Calu3 (cell line): Measurements from ENCODE around the gene VPS8. TPM values are rescaled to one million over a fixed set of nuclear protein-coding genes. Genes with fewer than 3 reads are reported as not detected.

Experiments used
- BruUV-seq: library from RNA; stranded (reverse); fragments of 400-500 nt; replicated peaks from 2 replicates; lab custom pipeline; 2021; lab: Mats Ljungman, UMichigan
- CTCF ChIA-PET: fragments of 300-600 bp; sonication (Branson Sonifier 250); formaldehyde crosslinking; loops from one replicate; lab custom pipeline; 2022; ENCODE audit warnings: antibody characterized with exemption; lab: Charles Lee
- DNase-seq: peaks from one replicate; pipeline ENCODE4 v3.0.0; 2022
- H3K27ac Mint-ChIP-seq: one replicate; pipeline ENCODE4 v1.8.0; 2022; ENCODE audit warnings: mixed read lengths; ENCODE audit not compliant: unreplicated experiment
- H3K27me3 Mint-ChIP-seq: one replicate; pipeline ENCODE4 v1.8.0; 2022; ENCODE audit warnings: mixed read lengths; ENCODE audit not compliant: unreplicated experiment
- H3K36me3 Mint-ChIP-seq: one replicate; pipeline ENCODE4 v1.8.0; 2022; ENCODE audit warnings: mild to moderate bottlenecking, moderate library complexity, mixed read lengths; ENCODE audit not compliant: insufficient read depth, unreplicated experiment
- H3K4me1 Mint-ChIP-seq: one replicate; pipeline ENCODE4 v1.8.0; 2022; ENCODE audit warnings: mild to moderate bottlenecking, low read depth, mixed read lengths; ENCODE audit not compliant: unreplicated experiment
- H3K4me3 Mint-ChIP-seq: one replicate; pipeline ENCODE4 v1.8.0; 2022; ENCODE audit warnings: mild to moderate bottlenecking, low read depth, moderate library complexity, mixed read lengths; ENCODE audit not compliant: unreplicated experiment
- H3K9me3 Mint-ChIP-seq: one replicate; pipeline ENCODE4 v1.8.0; 2022; ENCODE audit warnings: low read depth, mixed read lengths; ENCODE audit not compliant: unreplicated experiment
- intact Hi-C: fragments of 100-400 bp; cut with micrococcal nuclease; formaldehyde crosslinking; loops from one replicate; pipeline ENCODE4 v1.10.0; 2022; ENCODE audit not compliant: unreplicated experiment
- total RNA-seq: library from RNA; stranded (reverse); gene quantifications from 2 replicates; pipeline ENCODE4 v1.2.3, GENCODE V29; 2022
- TF ChIP-seq, protein P1 (sequence below): fragments of 200-600 bp; IDR thresholded peaks from one replicate; pipeline ENCODE4 v1.8.0; 2022; ENCODE audit warnings: antibody characterized with exemption; ENCODE audit not compliant: unreplicated experiment

The VPS8 gene
- total RNA-seq, 1 experiment from 2014 or later = 62.5 TPM

DNA sequence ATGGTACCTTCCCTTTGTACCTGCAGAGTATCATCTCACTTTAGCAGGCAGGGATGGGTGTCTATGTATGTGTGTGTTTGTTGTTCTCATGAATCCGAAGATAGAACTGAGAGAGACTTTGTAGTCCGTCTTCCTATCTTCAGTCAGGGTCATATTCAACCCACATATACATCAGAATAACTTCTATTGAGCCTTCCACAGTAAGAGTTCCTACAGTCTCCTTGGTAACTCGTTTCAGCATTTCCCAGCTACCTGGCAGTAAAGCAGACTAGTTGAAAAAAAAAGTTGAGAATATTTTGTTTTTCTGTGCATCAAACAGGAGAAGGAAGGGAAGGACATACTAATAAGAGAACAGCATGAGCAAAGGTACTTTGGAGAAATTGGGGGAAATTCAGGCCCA lies 106.8 kb downstream of the VPS8 start:
- CTCF ChIA-PET = no interaction called here
- Mint-ChIP-seq H3K4me1 (no peaks in the 10 kb centered on the region), H3K36me3 (no peaks in the 10 kb centered on the region)

GRCh38 chr3:184919651-184920050 lies 107.7 kb downstream of the VPS8 start:
- no peak overlapping the region for H3K27ac Mint-ChIP-seq
- H3K27me3 Mint-ChIP-seq = no peaks in the 10 kb centered on the region
- TF ChIP-seq, protein P1, sequence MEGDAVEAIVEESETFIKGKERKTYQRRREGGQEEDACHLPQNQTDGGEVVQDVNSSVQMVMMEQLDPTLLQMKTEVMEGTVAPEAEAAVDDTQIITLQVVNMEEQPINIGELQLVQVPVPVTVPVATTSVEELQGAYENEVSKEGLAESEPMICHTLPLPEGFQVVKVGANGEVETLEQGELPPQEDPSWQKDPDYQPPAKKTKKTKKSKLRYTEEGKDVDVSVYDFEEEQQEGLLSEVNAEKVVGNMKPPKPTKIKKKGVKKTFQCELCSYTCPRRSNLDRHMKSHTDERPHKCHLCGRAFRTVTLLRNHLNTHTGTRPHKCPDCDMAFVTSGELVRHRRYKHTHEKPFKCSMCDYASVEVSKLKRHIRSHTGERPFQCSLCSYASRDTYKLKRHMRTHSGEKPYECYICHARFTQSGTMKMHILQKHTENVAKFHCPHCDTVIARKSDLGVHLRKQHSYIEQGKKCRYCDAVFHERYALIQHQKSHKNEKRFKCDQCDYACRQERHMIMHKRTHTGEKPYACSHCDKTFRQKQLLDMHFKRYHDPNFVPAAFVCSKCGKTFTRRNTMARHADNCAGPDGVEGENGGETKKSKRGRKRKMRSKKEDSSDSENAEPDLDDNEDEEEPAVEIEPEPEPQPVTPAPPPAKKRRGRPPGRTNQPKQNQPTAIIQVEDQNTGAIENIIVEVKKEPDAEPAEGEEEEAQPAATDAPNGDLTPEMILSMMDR = no peak
- no peak for DNase-seq
- intact Hi-C loops = no loop called here
- no peaks in the 10 kb centered on the region for H3K36me3 Mint-ChIP-seq
- CTCF ChIA-PET = no interaction called here
- no peaks in the 10 kb centered on the region for H3K4me1 Mint-ChIP-seq
- H3K4me3 Mint-ChIP-seq = no peak overlapping the region
- no TSS peak for BruUV-seq
- H3K9me3 Mint-ChIP-seq = no peaks in the 10 kb centered on the region

More for the DNA sequence above, 106.8 kb downstream of the VPS8 start:
- TF ChIP-seq, protein P1 = no peak
- no peak for DNase-seq
- H3K9me3 Mint-ChIP-seq = no peaks in the 10 kb centered on the region
- intact Hi-C loops = no loop called here
- no peak overlapping the region for H3K4me3 Mint-ChIP-seq
- BruUV-seq = no TSS peak
- no peaks in the 10 kb centered on the region for H3K27me3 Mint-ChIP-seq
- no peak overlapping the region for H3K27ac Mint-ChIP-seq

DNA sequence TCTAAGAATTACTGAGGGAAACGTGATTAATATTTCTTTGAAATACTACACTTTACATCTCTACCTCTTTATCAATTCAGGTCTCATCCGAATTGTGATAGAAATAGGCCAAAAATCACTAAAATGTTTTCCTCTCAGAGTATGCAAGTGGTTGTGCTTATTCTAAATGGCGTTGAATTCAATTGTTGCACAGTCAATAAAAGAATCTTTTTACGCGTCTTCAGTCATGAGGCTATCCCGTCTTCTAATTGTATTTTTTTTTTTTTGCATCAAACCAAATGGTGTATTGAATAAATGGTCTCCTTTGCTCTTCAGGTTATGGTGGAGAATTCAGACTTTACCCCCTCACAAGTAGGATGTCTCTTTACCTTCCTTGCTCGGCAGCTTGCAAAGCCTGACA lies 112.6 kb downstream of the VPS8 start:
- Mint-ChIP-seq H3K27me3 (no peaks in the 10 kb centered on the region), H3K9me3 (no peaks in the 10 kb centered on the region), H3K4me1 (no peaks in the 10 kb centered on the region), H3K27ac (no peak overlapping the region), H3K4me3 (no peak overlapping the region), H3K36me3 (no peaks in the 10 kb centered on the region)
- no TSS peak for BruUV-seq
- intact Hi-C loops = no loop called here
- CTCF ChIA-PET = no interaction called here
- DNase-seq = no peak
- TF ChIP-seq, protein P1 = no peak

DNA sequence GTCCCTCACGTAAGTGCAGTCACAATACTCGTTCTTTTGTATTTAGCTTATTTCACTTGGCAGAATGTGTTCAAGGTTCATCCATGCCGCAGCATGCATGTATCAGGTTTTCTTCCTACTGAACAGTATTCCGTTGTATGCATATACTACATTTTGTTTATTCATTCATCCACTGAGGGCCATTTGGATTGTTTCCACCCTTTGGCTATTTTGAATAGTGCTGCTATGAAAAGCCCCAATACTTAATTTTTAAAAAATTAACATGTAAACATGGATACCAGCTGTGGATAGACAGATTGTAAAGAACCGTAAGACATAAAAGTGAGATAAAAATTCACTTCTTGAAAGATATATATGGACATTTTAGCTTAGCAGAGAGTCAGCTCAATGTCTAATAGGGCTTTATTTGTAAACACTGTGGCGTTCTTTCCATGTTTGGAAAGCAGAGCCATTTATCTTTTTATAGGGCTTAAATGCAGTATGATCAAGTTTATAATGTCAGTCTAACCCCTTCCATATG lies 115.9 kb downstream of the VPS8 start:
- Mint-ChIP-seq H3K27ac (no peak overlapping the region), H3K9me3 (no peaks in the 10 kb centered on the region), H3K27me3 (no peaks in the 10 kb centered on the region), H3K36me3 (no peaks in the 10 kb centered on the region), H3K4me3 (no peak overlapping the region), H3K4me1 (no peaks in the 10 kb centered on the region)
- intact Hi-C loops = no loop called here
- TF ChIP-seq, protein P1 = no peak
- BruUV-seq = no TSS peak
- CTCF ChIA-PET = interaction anchor here (0.5 kb wide), 1 partner anchor 22 kb away, joined by 3 read pairs; no protein-coding TSS in a partner anchor
- DNase-seq = no peak
